Thyroid gland (tissue), 4 donors: ENCODE data around the gene AKAP12.

Source experiments
- POLR2A ChIP-seq, 2 donors: fragments of 450-650 bp; IDR thresholded peaks; one replicate each; pipeline ENCODE4 v1.6.1; 2017; ENCODE audit warnings: antibody characterized with exemption in 2 of 2, mild to moderate bottlenecking in 2 of 2, moderate library complexity in 1 of 2
- TF ChIP-seq, protein P1 (sequence below), 6 experiments: fragments of 200-600 bp in 3 of 6; fragments of 450-650 bp in 3 of 6; sonication (generic) in 3 of 6; IDR thresholded peaks; one replicate each; pipeline ENCODE4 v1.5.1; 2016 to 2019; ENCODE audit warnings: antibody characterized with exemption in 6 of 6, mild to moderate bottlenecking in 2 of 6, inconsistent platforms in 1 of 6, moderate library complexity in 1 of 6

DNA sequence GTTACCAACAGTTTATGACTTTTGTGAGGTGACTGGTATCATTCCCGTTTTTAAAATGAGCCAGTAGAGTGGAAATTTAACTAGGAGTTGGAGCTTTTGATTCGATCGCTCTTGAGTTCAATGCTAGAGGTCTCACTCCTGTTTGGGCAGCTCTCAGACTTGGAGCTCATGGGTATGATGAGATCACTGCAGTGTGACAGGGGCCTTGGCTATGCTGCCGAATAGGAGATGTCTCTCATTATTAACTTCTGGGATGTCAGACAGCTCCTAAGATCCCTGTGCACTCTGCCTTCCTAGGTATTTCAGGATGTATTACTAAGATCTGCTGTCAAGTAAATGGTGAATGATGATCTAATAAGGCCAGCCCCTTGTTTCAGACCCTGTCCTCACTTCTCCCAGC lies 20.4 kb downstream of the AKAP12 start:
- TF ChIP-seq, protein P1, sequence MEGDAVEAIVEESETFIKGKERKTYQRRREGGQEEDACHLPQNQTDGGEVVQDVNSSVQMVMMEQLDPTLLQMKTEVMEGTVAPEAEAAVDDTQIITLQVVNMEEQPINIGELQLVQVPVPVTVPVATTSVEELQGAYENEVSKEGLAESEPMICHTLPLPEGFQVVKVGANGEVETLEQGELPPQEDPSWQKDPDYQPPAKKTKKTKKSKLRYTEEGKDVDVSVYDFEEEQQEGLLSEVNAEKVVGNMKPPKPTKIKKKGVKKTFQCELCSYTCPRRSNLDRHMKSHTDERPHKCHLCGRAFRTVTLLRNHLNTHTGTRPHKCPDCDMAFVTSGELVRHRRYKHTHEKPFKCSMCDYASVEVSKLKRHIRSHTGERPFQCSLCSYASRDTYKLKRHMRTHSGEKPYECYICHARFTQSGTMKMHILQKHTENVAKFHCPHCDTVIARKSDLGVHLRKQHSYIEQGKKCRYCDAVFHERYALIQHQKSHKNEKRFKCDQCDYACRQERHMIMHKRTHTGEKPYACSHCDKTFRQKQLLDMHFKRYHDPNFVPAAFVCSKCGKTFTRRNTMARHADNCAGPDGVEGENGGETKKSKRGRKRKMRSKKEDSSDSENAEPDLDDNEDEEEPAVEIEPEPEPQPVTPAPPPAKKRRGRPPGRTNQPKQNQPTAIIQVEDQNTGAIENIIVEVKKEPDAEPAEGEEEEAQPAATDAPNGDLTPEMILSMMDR (IDR thresholded peaks at IDR 0.05) = no peak
- TF ChIP-seq POLR2A (IDR thresholded peaks at IDR 0.05) = no peak
